H9 (cell line): Measurements from ENCODE around the gene MTG2. TPM values are rescaled to one million over a fixed set of nuclear protein-coding genes. Genes with fewer than 3 reads are reported as not detected.

Experiments
- DNase-seq: peaks from one replicate; pipeline ENCODE4 v3.0.0-alpha.2; 2017
- H2AFZ ChIP-seq: one replicate; pipeline ENCODE4 v1.6.1; 2013; ENCODE audit warnings: mild to moderate bottlenecking, low read length, control low read depth, moderate library complexity
- H2AK5ac ChIP-seq: 2 replicates; pipeline ENCODE4 v1.6.1; 2013; ENCODE audit warnings: low read length, control low read depth, mixed read lengths; ENCODE audit not compliant: insufficient read length
- H2BK120ac ChIP-seq: one replicate; pipeline ENCODE4 v1.6.1; 2013; ENCODE audit warnings: low read depth, mild to moderate bottlenecking, low read length, control low read depth, inconsistent platforms; ENCODE audit not compliant: poor library complexity, severe bottlenecking
- H2BK12ac ChIP-seq: 2 replicates; pipeline ENCODE4 v1.6.1; 2013; ENCODE audit warnings: low read length, control low read depth, mixed read lengths, low read depth; ENCODE audit not compliant: insufficient read length
- H2BK15ac ChIP-seq: 2 replicates; pipeline ENCODE4 v1.6.1; 2013; ENCODE audit warnings: low read depth, low read length, control low read depth
- H2BK20ac ChIP-seq: one replicate; pipeline ENCODE4 v1.6.1; 2013; ENCODE audit warnings: low read depth, mild to moderate bottlenecking, low read length, control low read depth, inconsistent platforms; ENCODE audit not compliant: poor library complexity, severe bottlenecking
- H2BK5ac ChIP-seq: 2 replicates; pipeline ENCODE4 v1.6.1; 2013; ENCODE audit warnings: low read length, control low read depth, mixed read lengths; ENCODE audit not compliant: insufficient read length
- H3K14ac ChIP-seq: 2 replicates; pipeline ENCODE4 v1.6.1; 2013; ENCODE audit warnings: low read length, control low read depth; ENCODE audit not compliant: insufficient read depth
- H3K18ac ChIP-seq: 2 replicates; pipeline ENCODE4 v1.6.1; 2013; ENCODE audit warnings: low read depth, mild to moderate bottlenecking, mixed read lengths, low read length, control low read depth; ENCODE audit not compliant: insufficient read length
- H3K23ac ChIP-seq: 2 replicates; pipeline ENCODE4 v1.6.1; 2013; ENCODE audit warnings: low read length, control low read depth, mixed read lengths, low read depth; ENCODE audit not compliant: insufficient read length
- H3K23me2 ChIP-seq: 2 replicates; pipeline ENCODE4 v1.6.1; 2013; ENCODE audit warnings: low read depth, mild to moderate bottlenecking, mixed read lengths, low read length, control low read depth; ENCODE audit not compliant: insufficient read length, poor library complexity, severe bottlenecking
- H3K27ac ChIP-seq: 2 replicates; pipeline ENCODE4 v1.5.1; 2013; ENCODE audit warnings: low read length, control low read depth, mixed read lengths, low read depth; ENCODE audit not compliant: insufficient read length
- H3K27me3 ChIP-seq: 2 replicates; pipeline ENCODE4 v1.6.1; 2013; ENCODE audit warnings: low read length, control low read depth, inconsistent platforms; ENCODE audit not compliant: insufficient read depth
- H3K4ac ChIP-seq: 2 replicates; pipeline ENCODE4 v1.6.1; 2013; ENCODE audit warnings: low read depth, mild to moderate bottlenecking, control low read depth, inconsistent platforms, low read length, moderate library complexity
- H3K4me1 ChIP-seq: 2 replicates; pipeline ENCODE4 v1.6.1; 2013; ENCODE audit warnings: low read length, control low read depth, inconsistent platforms; ENCODE audit not compliant: insufficient read depth
- H3K4me2 ChIP-seq: 2 replicates; pipeline ENCODE4 v1.6.1; 2013; ENCODE audit warnings: low read length, control low read depth, mixed read lengths; ENCODE audit not compliant: insufficient read length, insufficient read depth
- H3K56ac ChIP-seq: 2 replicates; pipeline ENCODE4 v1.6.1; 2013; ENCODE audit warnings: low read depth, mild to moderate bottlenecking, mixed read lengths, low read length, control low read depth; ENCODE audit not compliant: insufficient read length
- H3K79me1 ChIP-seq: 2 replicates; pipeline ENCODE4 v1.6.1; 2013; ENCODE audit warnings: low read depth, mild to moderate bottlenecking, moderate library complexity, low read length, control low read depth, inconsistent platforms; ENCODE audit not compliant: insufficient read depth, poor library complexity, severe bottlenecking
- H3K79me2 ChIP-seq: 2 replicates; pipeline ENCODE4 v1.6.1; 2013; ENCODE audit warnings: low read length, control low read depth, inconsistent platforms; ENCODE audit not compliant: insufficient read depth
- H3K9ac ChIP-seq: 2 replicates; pipeline ENCODE4 v1.6.1; 2013; ENCODE audit warnings: low read length, control low read depth, mixed read lengths; ENCODE audit not compliant: insufficient read length; ENCODE audit errors: extremely low read depth
- H3K9me3 ChIP-seq: one replicate; pipeline ENCODE4 v1.6.1; 2013; ENCODE audit warnings: low read depth, low read length, inconsistent platforms; ENCODE audit not compliant: control insufficient read depth
- H3T11ph ChIP-seq: one replicate; pipeline ENCODE4 v1.6.1; 2013; ENCODE audit warnings: mild to moderate bottlenecking, low read length, control low read depth, inconsistent platforms
- H4K20me1 ChIP-seq: one replicate; pipeline ENCODE4 v1.6.1; 2013; ENCODE audit not compliant: control insufficient read depth, insufficient read length, insufficient read depth
- H4K5ac ChIP-seq: 2 replicates; pipeline ENCODE4 v1.6.1; 2013; ENCODE audit warnings: low read depth, mild to moderate bottlenecking, mixed read lengths, low read length, control low read depth; ENCODE audit not compliant: insufficient read length
- H4K8ac ChIP-seq: replicated peaks from 2 replicates; pipeline ENCODE4 v1.6.1; 2013; ENCODE audit warnings: low read length, control low read depth, mixed read lengths, low read depth; ENCODE audit not compliant: insufficient read length
- H4K91ac ChIP-seq: 2 replicates; pipeline ENCODE4 v1.6.1; 2013; ENCODE audit warnings: low read depth, mild to moderate bottlenecking, moderate library complexity, mixed read lengths, low read length, control low read depth; ENCODE audit not compliant: insufficient read length
- H3K27ac Mint-ChIP-seq, 3 experiments: 2 replicates in 2 of 3; 3 replicates in 1 of 3; pipeline ENCODE4 v1.8.0; 2020 to 2021; ENCODE audit warnings: mixed read lengths in 3 of 3, mild to moderate bottlenecking in 1 of 3, moderate library complexity in 1 of 3
- H3K27me3 Mint-ChIP-seq: 2 replicates; pipeline ENCODE4 v1.8.0; 2021; ENCODE audit warnings: low read depth, mild to moderate bottlenecking, moderate library complexity, mixed read lengths
- H3K36me3 Mint-ChIP-seq, 3 experiments: 2 replicates in 2 of 3; 3 replicates in 1 of 3; pipeline ENCODE4 v1.8.0; 2020 to 2021; ENCODE audit warnings: low read depth in 3 of 3, mixed read lengths in 3 of 3; ENCODE audit not compliant: insufficient read depth in 1 of 3
- H3K4me1 Mint-ChIP-seq, 2 experiments: 2 replicates each; pipeline ENCODE4 v1.8.0; 2020; ENCODE audit warnings: mixed read lengths in 2 of 2
- H3K4me3 Mint-ChIP-seq, 2 experiments: 2 replicates in 1 of 2; 3 replicates in 1 of 2; pipeline ENCODE4 v1.8.0; 2020 to 2021; ENCODE audit warnings: mild to moderate bottlenecking in 2 of 2, mixed read lengths in 2 of 2, moderate library complexity in 1 of 2
- H3K9me3 Mint-ChIP-seq, 2 experiments: 2 replicates in 1 of 2; 3 replicates in 1 of 2; pipeline ENCODE4 v1.8.0; 2020; ENCODE audit warnings: mild to moderate bottlenecking in 2 of 2, mixed read lengths in 2 of 2, moderate library complexity in 1 of 2
- WGBS: extraction: QIAGEN DNeasy Blood & Tissue Kit; methylation state at CpG from one replicate; pipeline ENCODE4 v1.1.7; 2013; ENCODE audit warnings: missing lambda C conversion rate, low lambda C conversion rate, mixed read lengths; ENCODE audit not compliant: insufficient read length; ENCODE audit errors: extremely low coverage; 5-methylcytosine and 5-hydroxymethylcytosine counted together
- total RNA-seq: library from RNA; stranded (reverse); gene quantifications from 2 replicates; pipeline ENCODE4 v1.2.1, GENCODE V29; 2021
- TF ChIP-seq, protein P1 (sequence below): fragments of 200-600 bp; sonication (generic); conservative IDR thresholded peaks from 3 replicates; pipeline ENCODE4 v1.8.0; 2021; ENCODE audit warnings: antibody characterized with exemption, mild to moderate bottlenecking

MTG2 gene
- total RNA-seq, 1 experiment from 2014 or later: 25.1 TPM

DNA sequence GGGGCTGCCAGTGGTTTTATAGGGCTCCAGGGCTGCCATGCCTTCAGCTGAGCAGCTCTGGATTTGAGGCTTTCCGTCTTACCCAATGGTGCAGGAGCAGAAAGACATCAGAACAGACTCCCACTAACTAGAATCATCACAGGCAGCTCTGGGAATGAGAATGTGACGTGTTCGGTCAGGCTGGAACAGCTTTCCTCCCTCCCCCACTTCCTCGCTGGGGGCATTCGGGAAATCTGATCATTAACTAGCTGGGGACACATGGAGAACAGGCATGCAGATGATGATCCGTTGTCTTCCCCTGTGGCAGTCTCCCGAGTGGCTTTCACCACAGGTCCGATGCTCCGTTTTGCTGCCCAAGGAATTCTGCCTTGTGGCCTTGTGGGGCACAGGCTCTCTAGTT, 5.5 kb upstream of the MTG2 start:
- Histone ChIP-seq H3K9ac (no peak overlapping the region), H3T11ph (no peak overlapping the region), H3K79me2 (no peaks in the 10 kb centered on the region), H2AFZ (no peak overlapping the region), H4K20me1 (no peaks in the 10 kb centered on the region), H3K79me1 (no peaks in the 10 kb centered on the region), H3K23ac (no peak overlapping the region), H4K91ac (no peak overlapping the region), H4K5ac (no peak overlapping the region), H2BK20ac (no peak overlapping the region), H3K4me2 (no peak overlapping the region), H3K23me2 (no peaks in the 10 kb centered on the region), H3K4ac (no peak overlapping the region), H3K27me3 (no peaks in the 10 kb centered on the region), H2BK120ac (no peak overlapping the region), H3K14ac (no peak overlapping the region), H3K18ac (no peak overlapping the region), H2BK5ac (no peak overlapping the region), H3K27ac (no peak overlapping the region), H3K4me1 (no peaks in the 10 kb centered on the region), H2AK5ac (no peak overlapping the region), H3K9me3 (no peaks in the 10 kb centered on the region), H2BK15ac (no peak overlapping the region), H2BK12ac (no peak overlapping the region), H3K56ac (no peak overlapping the region), H4K8ac (no peak overlapping the region)
- Mint-ChIP-seq H3K27me3 (no peaks in the 10 kb centered on the region; the same call in 1 of the 2 replicates), H3K9me3 (no peaks in the 10 kb centered on the region), H3K36me3 (peaks cover 9 to 40% (median 22%) of the 10 kb centered on the region in 3 experiments), H3K27ac (no peak overlapping the region), H3K4me1 (peaks cover 6 to 7% of the 10 kb centered on the region in 2 experiments), H3K4me3 (no peak overlapping the region)
- TF ChIP-seq, protein P1, sequence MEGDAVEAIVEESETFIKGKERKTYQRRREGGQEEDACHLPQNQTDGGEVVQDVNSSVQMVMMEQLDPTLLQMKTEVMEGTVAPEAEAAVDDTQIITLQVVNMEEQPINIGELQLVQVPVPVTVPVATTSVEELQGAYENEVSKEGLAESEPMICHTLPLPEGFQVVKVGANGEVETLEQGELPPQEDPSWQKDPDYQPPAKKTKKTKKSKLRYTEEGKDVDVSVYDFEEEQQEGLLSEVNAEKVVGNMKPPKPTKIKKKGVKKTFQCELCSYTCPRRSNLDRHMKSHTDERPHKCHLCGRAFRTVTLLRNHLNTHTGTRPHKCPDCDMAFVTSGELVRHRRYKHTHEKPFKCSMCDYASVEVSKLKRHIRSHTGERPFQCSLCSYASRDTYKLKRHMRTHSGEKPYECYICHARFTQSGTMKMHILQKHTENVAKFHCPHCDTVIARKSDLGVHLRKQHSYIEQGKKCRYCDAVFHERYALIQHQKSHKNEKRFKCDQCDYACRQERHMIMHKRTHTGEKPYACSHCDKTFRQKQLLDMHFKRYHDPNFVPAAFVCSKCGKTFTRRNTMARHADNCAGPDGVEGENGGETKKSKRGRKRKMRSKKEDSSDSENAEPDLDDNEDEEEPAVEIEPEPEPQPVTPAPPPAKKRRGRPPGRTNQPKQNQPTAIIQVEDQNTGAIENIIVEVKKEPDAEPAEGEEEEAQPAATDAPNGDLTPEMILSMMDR: no peak
- no peak for DNase-seq
- WGBS: no CpG with 5 or more reads among the region's 9 CpGs
